ENCODE data around the gene DPH6. TPM values are rescaled to one million over a fixed set of nuclear protein-coding genes. Genes with fewer than 3 reads are reported as not detected.

The DPH6 gene
- total RNA-seq, 4 donors from 2014 or later, result 20.9 to 37.8 (median 26.7) TPM

DNA sequence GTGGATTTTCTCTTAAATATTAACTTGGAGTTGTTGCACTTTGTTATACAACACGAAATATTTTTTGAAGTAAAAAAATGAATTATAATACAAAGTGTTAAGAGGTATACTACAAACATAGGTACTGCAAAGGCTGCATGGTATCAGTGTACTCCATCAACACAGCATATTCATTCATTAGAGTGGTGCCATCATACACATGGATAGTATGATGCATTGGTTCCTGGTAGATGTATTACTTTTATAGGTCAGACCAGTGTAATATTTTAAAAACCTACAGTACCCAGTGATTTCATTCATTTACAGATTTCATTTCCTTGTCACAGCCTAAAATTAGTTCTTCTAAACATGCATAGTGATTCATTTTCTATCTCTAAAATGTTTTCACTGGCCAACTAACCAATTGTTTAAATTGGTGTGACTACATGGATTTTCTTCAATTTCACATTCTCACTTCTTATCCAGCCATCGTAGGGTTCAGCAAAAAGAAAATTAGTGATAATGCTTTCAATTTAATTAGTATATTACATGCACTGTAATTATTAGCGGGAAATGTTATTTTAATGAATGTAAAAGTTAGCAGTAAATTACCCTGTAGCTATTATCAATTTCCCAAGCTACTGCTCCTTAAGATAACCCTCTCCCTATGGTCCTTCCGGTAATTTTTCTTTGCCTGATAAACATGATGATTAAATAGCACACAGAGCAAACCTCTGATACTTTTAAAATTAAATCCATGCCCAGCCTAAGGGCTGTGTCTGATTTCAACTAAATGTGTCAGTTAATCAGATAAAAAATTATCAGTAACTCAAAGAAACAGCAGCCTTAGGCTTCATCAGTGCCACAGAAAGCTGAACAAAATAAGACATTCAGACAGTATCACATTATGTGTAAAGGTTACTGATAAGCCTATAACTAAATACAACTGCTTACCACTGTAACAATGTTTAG is 68.4 kb downstream of the DPH6 start:
- H3K4me3 ChIP-seq, result no peak overlapping the region
- TF ChIP-seq POLR2A (IDR thresholded peaks at IDR 0.05) (no peak), EP300 (IDR thresholded peaks at IDR 0.05) (no peak)
- TF ChIP-seq, protein P1, sequence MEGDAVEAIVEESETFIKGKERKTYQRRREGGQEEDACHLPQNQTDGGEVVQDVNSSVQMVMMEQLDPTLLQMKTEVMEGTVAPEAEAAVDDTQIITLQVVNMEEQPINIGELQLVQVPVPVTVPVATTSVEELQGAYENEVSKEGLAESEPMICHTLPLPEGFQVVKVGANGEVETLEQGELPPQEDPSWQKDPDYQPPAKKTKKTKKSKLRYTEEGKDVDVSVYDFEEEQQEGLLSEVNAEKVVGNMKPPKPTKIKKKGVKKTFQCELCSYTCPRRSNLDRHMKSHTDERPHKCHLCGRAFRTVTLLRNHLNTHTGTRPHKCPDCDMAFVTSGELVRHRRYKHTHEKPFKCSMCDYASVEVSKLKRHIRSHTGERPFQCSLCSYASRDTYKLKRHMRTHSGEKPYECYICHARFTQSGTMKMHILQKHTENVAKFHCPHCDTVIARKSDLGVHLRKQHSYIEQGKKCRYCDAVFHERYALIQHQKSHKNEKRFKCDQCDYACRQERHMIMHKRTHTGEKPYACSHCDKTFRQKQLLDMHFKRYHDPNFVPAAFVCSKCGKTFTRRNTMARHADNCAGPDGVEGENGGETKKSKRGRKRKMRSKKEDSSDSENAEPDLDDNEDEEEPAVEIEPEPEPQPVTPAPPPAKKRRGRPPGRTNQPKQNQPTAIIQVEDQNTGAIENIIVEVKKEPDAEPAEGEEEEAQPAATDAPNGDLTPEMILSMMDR (IDR thresholded peaks at IDR 0.05), result no peak
- H3K36me3 ChIP-seq, result no peaks in the 10 kb centered on the region
- H3K27me3 ChIP-seq, result no peaks in the 10 kb centered on the region
- H3K27ac ChIP-seq, result no peak overlapping the region
- H3K4me1 ChIP-seq, result peaks cover 0 to 13% (median 0%) of the 10 kb centered on the region in 4 donors
- no peak for DNase-seq (ENCODE audit: low spot score in 2 of 2)
- no peaks in the 10 kb centered on the region for H3K9me3 ChIP-seq
- 87 to 93% methylated on average over 4 of the region's 4 CpGs for WGBS, 2 donors

DNA sequence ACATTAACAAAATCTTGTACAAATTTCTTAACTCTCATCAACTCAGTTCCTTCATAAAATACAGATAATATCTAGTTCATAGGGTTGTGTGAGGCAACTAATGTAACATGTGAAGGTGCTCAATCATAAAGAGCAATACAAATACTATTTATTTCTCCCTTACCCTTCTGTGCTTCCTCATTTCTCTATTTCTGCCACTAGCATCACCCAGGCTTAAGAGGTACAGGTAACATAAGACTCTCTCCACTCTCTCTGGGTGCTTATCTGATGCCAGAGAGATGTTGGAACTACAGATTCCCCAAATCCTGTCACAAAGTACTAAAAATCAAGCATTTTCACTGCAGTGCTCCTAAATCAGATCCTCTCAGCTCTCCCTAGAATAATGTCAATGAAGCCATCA is 74.9 kb downstream of the DPH6 start:
- TF ChIP-seq POLR2A (IDR thresholded peaks at IDR 0.05), result no peak
- TF ChIP-seq, protein P1 (IDR thresholded peaks at IDR 0.05), result no peak
- TF ChIP-seq EP300 (IDR thresholded peaks at IDR 0.05), result no peak
- no peaks in the 10 kb centered on the region for H3K27me3 ChIP-seq
- no peaks in the 10 kb centered on the region for H3K9me3 ChIP-seq
- no peak overlapping the region for H3K4me3 ChIP-seq
- H3K36me3 ChIP-seq, result peaks cover 0 to 6% (median 0%) of the 10 kb centered on the region in 3 donors
- no peaks in the 10 kb centered on the region for H3K4me1 ChIP-seq
- no peak overlapping the region for H3K27ac ChIP-seq
- DNase-seq (ENCODE audit: low spot score in 2 of 2), result no peak

DNA sequence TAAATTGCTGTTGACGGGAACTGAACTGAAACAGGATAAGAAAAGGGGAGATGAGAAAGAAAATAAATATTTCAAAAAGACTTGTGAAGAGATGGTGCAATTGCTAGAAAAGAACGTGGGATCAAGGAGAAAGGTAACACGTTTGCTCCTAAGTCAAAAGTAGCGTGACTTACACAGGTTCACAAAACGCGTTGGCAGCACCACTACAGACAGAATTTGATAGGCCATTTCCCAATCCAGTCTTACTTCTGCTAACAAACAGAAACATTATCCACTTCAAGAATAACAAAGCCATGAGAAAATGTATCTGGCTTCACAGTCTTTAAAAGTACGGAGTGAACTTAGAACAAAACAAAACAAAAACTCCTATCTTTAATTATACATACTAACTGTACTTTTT is 75.5 kb downstream of the DPH6 start:
- TF ChIP-seq, protein P1 (IDR thresholded peaks at IDR 0.05), result no peak
- TF ChIP-seq POLR2A (IDR thresholded peaks at IDR 0.05) (no peak), EP300 (IDR thresholded peaks at IDR 0.05) (no peak)
- no peak for DNase-seq (ENCODE audit: low spot score in 2 of 2)

DNA sequence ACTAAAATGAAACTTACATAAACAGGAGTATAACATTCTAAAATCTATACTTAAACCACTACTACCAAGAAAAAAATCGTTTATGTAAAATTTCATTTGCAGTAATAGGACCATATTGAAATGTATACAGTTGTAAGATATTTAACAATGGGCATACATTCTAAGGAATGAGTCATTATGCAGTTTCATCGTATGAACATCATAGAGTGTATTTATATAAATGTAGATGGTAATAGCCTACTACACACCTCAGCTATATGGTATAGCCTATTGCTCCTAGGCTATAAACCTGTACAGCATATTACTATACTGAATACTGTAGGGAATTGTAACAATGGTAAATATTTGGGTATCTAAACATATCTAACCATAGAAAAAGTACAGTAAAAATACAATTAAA is 79.5 kb downstream of the DPH6 start:
- DNase-seq (ENCODE audit: low spot score in 2 of 2), result no peak
- Histone ChIP-seq H3K27ac (no peak overlapping the region), H3K36me3 (peaks cover 0 to 6% (median 0%) of the 10 kb centered on the region in 3 donors), H3K9me3 (no peaks in the 10 kb centered on the region), H3K4me1 (no peaks in the 10 kb centered on the region), H3K4me3 (no peak overlapping the region), H3K27me3 (no peaks in the 10 kb centered on the region)
- TF ChIP-seq POLR2A (IDR thresholded peaks at IDR 0.05), result no peak
- 47 to 49% methylated on average over 2 of the region's 2 CpGs for WGBS, 2 donors

More for the DNA sequence above, 75.5 kb downstream of the DPH6 start:
- H3K36me3 ChIP-seq, result peaks cover 0 to 6% (median 0%) of the 10 kb centered on the region in 3 donors
- H3K27me3 ChIP-seq, result no peaks in the 10 kb centered on the region
- H3K4me1 ChIP-seq, result no peaks in the 10 kb centered on the region
- 89 to 90% methylated on average over 7 of the region's 7 CpGs for WGBS, 2 donors
- no peak overlapping the region for H3K4me3 ChIP-seq
- H3K9me3 ChIP-seq, result no peaks in the 10 kb centered on the region
- H3K27ac ChIP-seq, result no peak overlapping the region

DNA sequence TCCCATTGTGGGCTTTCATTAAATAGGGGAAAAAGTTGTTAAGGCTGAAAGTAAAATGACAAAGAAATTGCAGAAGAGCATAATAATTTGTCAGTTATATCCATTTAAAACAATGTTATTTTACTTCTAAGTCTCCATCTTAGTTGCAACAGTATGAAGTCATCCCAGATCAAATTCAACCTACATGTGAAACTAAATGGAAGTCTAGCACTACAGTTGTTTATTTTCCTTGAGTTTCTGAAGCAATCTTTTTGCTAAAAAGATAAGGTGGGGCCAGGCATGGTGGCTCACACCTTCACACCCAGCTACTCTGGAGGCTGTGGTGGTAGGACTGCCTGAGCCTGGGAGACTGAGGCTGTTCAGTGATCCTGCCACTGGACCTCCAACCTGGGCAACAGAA is 80.2 kb downstream of the DPH6 start:
- DNase-seq (ENCODE audit: low spot score in 2 of 2), result no peak
- Histone ChIP-seq H3K27ac (no peak overlapping the region), H3K4me3 (no peak overlapping the region), H3K36me3 (peaks cover 0 to 6% (median 0%) of the 10 kb centered on the region in 3 donors), H3K4me1 (no peaks in the 10 kb centered on the region), H3K9me3 (no peaks in the 10 kb centered on the region), H3K27me3 (no peaks in the 10 kb centered on the region)
- TF ChIP-seq, protein P1 (IDR thresholded peaks at IDR 0.05), result no peak
- no peak for TF ChIP-seq POLR2A (IDR thresholded peaks at IDR 0.05)
- TF ChIP-seq EP300 (IDR thresholded peaks at IDR 0.05), result no peak
